ENCODE data around the gene SORCS2. TPM values are rescaled to one million over a fixed set of nuclear protein-coding genes. Genes with fewer than 3 reads are reported as not detected.

Gene SORCS2
- total and polyA plus RNA-seq, 8 donors: 4.6 to 9.7 (median 7.2) TPM

- DNase-seq (peak in 1 of 4 donors; percentile 35), ATAC-seq (no peak)
- Histone ChIP-seq H3K27me3 (peaks cover 0 to 10% of the 10 kb centered on the region in 2 donors), H3K27ac (no peak overlapping the region), H3K4me3 (no peak overlapping the region), H3K4me1 (no peaks in the 10 kb centered on the region), H3K9me3 (no peaks in the 10 kb centered on the region), H3K36me3 (no peaks in the 10 kb centered on the region)
- TF ChIP-seq, protein P1, sequence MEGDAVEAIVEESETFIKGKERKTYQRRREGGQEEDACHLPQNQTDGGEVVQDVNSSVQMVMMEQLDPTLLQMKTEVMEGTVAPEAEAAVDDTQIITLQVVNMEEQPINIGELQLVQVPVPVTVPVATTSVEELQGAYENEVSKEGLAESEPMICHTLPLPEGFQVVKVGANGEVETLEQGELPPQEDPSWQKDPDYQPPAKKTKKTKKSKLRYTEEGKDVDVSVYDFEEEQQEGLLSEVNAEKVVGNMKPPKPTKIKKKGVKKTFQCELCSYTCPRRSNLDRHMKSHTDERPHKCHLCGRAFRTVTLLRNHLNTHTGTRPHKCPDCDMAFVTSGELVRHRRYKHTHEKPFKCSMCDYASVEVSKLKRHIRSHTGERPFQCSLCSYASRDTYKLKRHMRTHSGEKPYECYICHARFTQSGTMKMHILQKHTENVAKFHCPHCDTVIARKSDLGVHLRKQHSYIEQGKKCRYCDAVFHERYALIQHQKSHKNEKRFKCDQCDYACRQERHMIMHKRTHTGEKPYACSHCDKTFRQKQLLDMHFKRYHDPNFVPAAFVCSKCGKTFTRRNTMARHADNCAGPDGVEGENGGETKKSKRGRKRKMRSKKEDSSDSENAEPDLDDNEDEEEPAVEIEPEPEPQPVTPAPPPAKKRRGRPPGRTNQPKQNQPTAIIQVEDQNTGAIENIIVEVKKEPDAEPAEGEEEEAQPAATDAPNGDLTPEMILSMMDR (IDR thresholded peaks at IDR 0.05): no peak
- intact Hi-C loops (cut with DNase I): no loop called here
Observed at GRCh38 chr4:7477695-7478094, 285.4 kb downstream of the SORCS2 start.

GRCh38 chr4:7478665-7479064 is 286.3 kb downstream of the SORCS2 start:
- intact Hi-C loops (cut with DNase I): no loop called here
- Histone ChIP-seq H3K36me3 (no peaks in the 10 kb centered on the region), H3K27me3 (no peaks in the 10 kb centered on the region), H3K4me3 (no peak overlapping the region), H3K27ac (no peak overlapping the region), H3K9me3 (no peaks in the 10 kb centered on the region), H3K4me1 (no peaks in the 10 kb centered on the region)
- TF ChIP-seq, protein P1 (IDR thresholded peaks at IDR 0.05): no peak
- ATAC-seq: no peak
- peak in 1 of 4 donors; percentile 56 for DNase-seq

GRCh38 chr4:7480423-7480822 is 288.1 kb downstream of the SORCS2 start:
- Histone ChIP-seq H3K4me1 (no peaks in the 10 kb centered on the region), H3K9me3 (no peaks in the 10 kb centered on the region), H3K36me3 (no peaks in the 10 kb centered on the region), H3K27me3 (peaks cover 0 to 3% of the 10 kb centered on the region in 2 donors), H3K4me3 (no peak overlapping the region), H3K27ac (no peak overlapping the region)
- TF ChIP-seq, protein P1 (IDR thresholded peaks at IDR 0.05): no peak
- intact Hi-C loops (cut with DNase I): no loop called here
- ATAC-seq: no peak
- peak in 1 of 4 donors; percentile 61 for DNase-seq

- ATAC-seq: no peak
- no peak overlapping the region for H3K4me3 ChIP-seq
- TF ChIP-seq, protein P1 (IDR thresholded peaks at IDR 0.05): no peak
- DNase-seq: peak in 1 of 4 donors; percentile 51
- H3K4me1 ChIP-seq: no peaks in the 10 kb centered on the region
- H3K27me3 ChIP-seq: peaks cover 0 to 11% of the 10 kb centered on the region in 2 donors
- no peak overlapping the region for H3K27ac ChIP-seq
- no peaks in the 10 kb centered on the region for H3K9me3 ChIP-seq
- no peaks in the 10 kb centered on the region for H3K36me3 ChIP-seq
- intact Hi-C loops (cut with DNase I): no loop called here
Observed at GRCh38 chr4:7481227-7481626, 288.9 kb downstream of the SORCS2 start.

DNA sequence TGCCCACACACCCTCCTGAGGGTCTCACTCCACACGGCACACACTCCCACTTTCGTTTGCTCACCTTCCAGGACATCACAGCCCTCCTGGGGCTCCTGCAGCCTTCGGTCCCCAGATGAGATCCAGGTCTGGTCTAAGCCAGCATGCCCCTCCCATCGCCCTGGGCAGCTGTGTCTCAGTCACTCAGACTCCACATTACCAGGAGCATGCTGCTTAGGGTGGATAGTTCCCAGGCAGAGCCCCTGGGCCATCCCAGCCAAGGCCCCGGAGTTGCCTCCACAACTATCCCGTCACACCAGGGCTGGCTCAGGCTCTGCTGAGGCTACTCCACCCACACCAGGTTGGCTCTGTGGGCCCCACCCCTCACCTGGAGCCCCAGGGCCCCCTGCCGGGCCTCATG is 292.8 kb downstream of the SORCS2 start:
- intact Hi-C loops (cut with DNase I): no loop called here
- H3K4me3 ChIP-seq: no peak overlapping the region
- H3K9me3 ChIP-seq: no peaks in the 10 kb centered on the region
- H3K36me3 ChIP-seq: no peaks in the 10 kb centered on the region
- H3K4me1 ChIP-seq: no peaks in the 10 kb centered on the region
- peak in 1 of 4 donors; percentile 73 for DNase-seq
- peaks cover 0 to 42% of the 10 kb centered on the region in 2 donors for H3K27me3 ChIP-seq
- TF ChIP-seq, protein P1 (IDR thresholded peaks at IDR 0.05): no peak
- no peak for ATAC-seq
- no peak overlapping the region for H3K27ac ChIP-seq

All from left lung (tissue), 10 donors.